GM18909 (cell line): ENCODE data around the gene EPHA3.

Experiments used
- ATAC-seq: cut with Tn5 transposase; IDR thresholded peaks from one replicate; pipeline ENCODE4 v1.9.1; 2021; ENCODE audit warnings: mild to moderate bottlenecking; ENCODE audit not compliant: unreplicated experiment, poor library complexity

Gene EPHA3

GRCh38 chr3:89278302-89279025 lies 171.0 kb downstream of the EPHA3 start:
- no peak for ATAC-seq

GRCh38 chr3:89280301-89280700 lies 172.9 kb downstream of the EPHA3 start:
- no peak for ATAC-seq

GRCh38 chr3:89280822-89281365 lies 173.5 kb downstream of the EPHA3 start:
- no peak for ATAC-seq

GRCh38 chr3:89287902-89288508 lies 180.6 kb downstream of the EPHA3 start:
- ATAC-seq, result no peak

GRCh38 chr3:89289574-89290190 lies 182.3 kb downstream of the EPHA3 start:
- no peak for ATAC-seq

GRCh38 chr3:89297199-89297598 lies 189.8 kb downstream of the EPHA3 start:
- no peak for ATAC-seq

GRCh38 chr3:89300526-89300925 lies 193.1 kb downstream of the EPHA3 start:
- no peak for ATAC-seq

GRCh38 chr3:89300981-89301380 lies 193.6 kb downstream of the EPHA3 start:
- ATAC-seq, result no peak

GRCh38 chr3:89303701-89304100 lies 196.3 kb downstream of the EPHA3 start:
- ATAC-seq, result no peak

- ATAC-seq, result no peak
Measured at GRCh38 chr3:89306540-89306939, 199.1 kb downstream of the EPHA3 start.

GRCh38 chr3:89311581-89311980 lies 204.2 kb downstream of the EPHA3 start:
- ATAC-seq, result no peak

- no peak for ATAC-seq
Measured at GRCh38 chr3:89312141-89312540, 204.7 kb downstream of the EPHA3 start.

GRCh38 chr3:89314454-89315098 lies 207.2 kb downstream of the EPHA3 start:
- no peak for ATAC-seq

GRCh38 chr3:89315750-89316470 lies 208.5 kb downstream of the EPHA3 start:
- no peak for ATAC-seq

- ATAC-seq, result no peak
Measured at GRCh38 chr3:89320186-89320585, 212.8 kb downstream of the EPHA3 start.

GRCh38 chr3:89326997-89327396 lies 219.6 kb downstream of the EPHA3 start:
- no peak for ATAC-seq

- ATAC-seq, result no peak
Measured at GRCh38 chr3:89332386-89332785, 225.0 kb downstream of the EPHA3 start.

GRCh38 chr3:89332793-89333192 lies 225.4 kb downstream of the EPHA3 start:
- no peak for ATAC-seq

GRCh38 chr3:89335693-89336092 lies 228.3 kb downstream of the EPHA3 start:
- no peak for ATAC-seq

GRCh38 chr3:89340408-89340807 lies 233.0 kb downstream of the EPHA3 start:
- ATAC-seq, result no peak
